PC-3 (cell line): ENCODE results near the gene SMYD1.

Source experiments
- EZH2 ChIP-seq: fragments of 300-600 bp; sonication (generic); IDR thresholded peaks from one replicate; pipeline ENCODE4 v1.6.1; 2017; ENCODE audit warnings: antibody characterized with exemption, mild to moderate bottlenecking, low read length; ENCODE audit not compliant: unreplicated experiment
- TF ChIP-seq, protein P1 (sequence below): fragments of 300-600 bp; sonication (generic); conservative IDR thresholded peaks from 2 replicates; pipeline ENCODE4 v1.5.1; 2017; ENCODE audit warnings: antibody characterized with exemption, low read depth, mild to moderate bottlenecking, low read length

- TF ChIP-seq, protein P1, sequence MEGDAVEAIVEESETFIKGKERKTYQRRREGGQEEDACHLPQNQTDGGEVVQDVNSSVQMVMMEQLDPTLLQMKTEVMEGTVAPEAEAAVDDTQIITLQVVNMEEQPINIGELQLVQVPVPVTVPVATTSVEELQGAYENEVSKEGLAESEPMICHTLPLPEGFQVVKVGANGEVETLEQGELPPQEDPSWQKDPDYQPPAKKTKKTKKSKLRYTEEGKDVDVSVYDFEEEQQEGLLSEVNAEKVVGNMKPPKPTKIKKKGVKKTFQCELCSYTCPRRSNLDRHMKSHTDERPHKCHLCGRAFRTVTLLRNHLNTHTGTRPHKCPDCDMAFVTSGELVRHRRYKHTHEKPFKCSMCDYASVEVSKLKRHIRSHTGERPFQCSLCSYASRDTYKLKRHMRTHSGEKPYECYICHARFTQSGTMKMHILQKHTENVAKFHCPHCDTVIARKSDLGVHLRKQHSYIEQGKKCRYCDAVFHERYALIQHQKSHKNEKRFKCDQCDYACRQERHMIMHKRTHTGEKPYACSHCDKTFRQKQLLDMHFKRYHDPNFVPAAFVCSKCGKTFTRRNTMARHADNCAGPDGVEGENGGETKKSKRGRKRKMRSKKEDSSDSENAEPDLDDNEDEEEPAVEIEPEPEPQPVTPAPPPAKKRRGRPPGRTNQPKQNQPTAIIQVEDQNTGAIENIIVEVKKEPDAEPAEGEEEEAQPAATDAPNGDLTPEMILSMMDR = no peak
- no peak for TF ChIP-seq EZH2
Measured at GRCh38 chr2:88042476-88042875, 25.1 kb upstream of the SMYD1 start.
